ENCODE results near the gene GJB4. TPM values are rescaled to one million over a fixed set of nuclear protein-coding genes. Genes with fewer than 3 reads are reported as not detected.

The GJB4 gene
- polyA plus RNA-seq, 1 of the 3 experiments (the other 2 are of a cell fraction), result not detected

DNA sequence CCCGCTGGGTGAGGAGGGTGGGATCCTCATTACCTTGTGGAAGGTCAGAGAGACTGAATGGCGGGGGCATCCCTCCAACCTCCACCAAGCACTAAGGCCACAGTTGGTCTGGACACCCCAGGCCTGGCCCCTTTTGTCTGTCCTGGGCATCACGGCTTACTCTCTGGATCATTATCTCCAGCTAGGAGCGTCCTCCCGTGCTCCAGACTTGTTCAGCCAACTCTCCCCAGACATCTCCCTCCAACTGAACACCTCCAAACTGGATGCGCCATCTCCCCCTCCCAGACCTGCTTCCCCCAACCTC is 11.9 kb upstream of the GJB4 start:
- no peaks in the 10 kb centered on the region; a peak in 1 of 4 replicates for H3K4me1 ChIP-seq (ENCODE audit: control insufficient read depth in 1 of 2, insufficient read depth in 2 of 2, low read depth in 1 of 2, low read length in 1 of 2)
- H3K9me3 ChIP-seq, result no peaks in the 10 kb centered on the region
- no peaks in the 10 kb centered on the region for H3K9me2 ChIP-seq
- POLR2A ChIA-PET, result no interaction called here
- H2AFZ ChIP-seq (ENCODE audit: low read depth), result no peak overlapping the region
- no peak overlapping the region for H3K9ac ChIP-seq
- H3K4me3 ChIP-seq (ENCODE audit: low read depth in 2 of 2, low read length in 1 of 2), result no peak overlapping the region
- no peak overlapping the region for H3K4me2 ChIP-seq
- H3F3A ChIP-seq (replicated peaks; ENCODE audit: insufficient read depth), result no peaks in the 10 kb centered on the region
- WGBS (ENCODE audit: low lambda C conversion rate), result 58% methylated on average over 6 of the region's 6 CpGs
- H4K20me1 ChIP-seq (ENCODE audit: insufficient read depth), result no peaks in the 10 kb centered on the region
- CTCF ChIA-PET, result interaction anchor here (0.7 to 1.2 kb wide), 2 partner anchors 105 to 1113 kb away, joined by 3 read pairs; no protein-coding TSS in a partner anchor
- H3K79me2 ChIP-seq (ENCODE audit: insufficient read depth), result no peaks in the 10 kb centered on the region
- DNase-seq, result no peak
- no peaks in the 10 kb centered on the region for H3K27me3 ChIP-seq (ENCODE audit: insufficient read depth)
- TF ChIP-seq YY1 (IDR thresholded peaks at IDR 0.05; ENCODE audit: low read depth), result no peak
- no peak for TF ChIP-seq CTCF (IDR thresholded peaks at IDR 0.05)
- no peak for TF ChIP-seq TCF12 (IDR thresholded peaks at IDR 0.05)
- no peak for TF ChIP-seq RXRA (IDR thresholded peaks at IDR 0.05; ENCODE audit: borderline replicate concordance, low read depth)
- no peak for TF ChIP-seq SMC3 (IDR thresholded peaks at IDR 0.05; ENCODE audit: low read depth, low read length)
- TF ChIP-seq RCOR1 (IDR thresholded peaks at IDR 0.05; ENCODE audit: low read length), result no peak
- TF ChIP-seq POLR2AphosphoS5 (IDR thresholded peaks at IDR 0.05; ENCODE audit: low read depth, low read length), result no peak
- TF ChIP-seq, protein P1, sequence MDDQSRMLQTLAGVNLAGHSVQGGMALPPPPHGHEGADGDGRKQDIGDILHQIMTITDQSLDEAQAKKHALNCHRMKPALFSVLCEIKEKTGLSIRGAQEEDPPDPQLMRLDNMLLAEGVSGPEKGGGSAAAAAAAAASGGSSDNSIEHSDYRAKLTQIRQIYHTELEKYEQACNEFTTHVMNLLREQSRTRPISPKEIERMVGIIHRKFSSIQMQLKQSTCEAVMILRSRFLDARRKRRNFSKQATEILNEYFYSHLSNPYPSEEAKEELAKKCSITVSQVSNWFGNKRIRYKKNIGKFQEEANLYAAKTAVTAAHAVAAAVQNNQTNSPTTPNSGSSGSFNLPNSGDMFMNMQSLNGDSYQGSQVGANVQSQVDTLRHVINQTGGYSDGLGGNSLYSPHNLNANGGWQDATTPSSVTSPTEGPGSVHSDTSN (IDR thresholded peaks at IDR 0.05), result no peak
- no peak for TF ChIP-seq ELF1 (IDR thresholded peaks at IDR 0.05)
- no peak for TF ChIP-seq JUND (IDR thresholded peaks at IDR 0.05)
- TF ChIP-seq TEAD4 (IDR thresholded peaks at IDR 0.05; ENCODE audit: borderline replicate concordance, insufficient read depth), result no peak
- no peak for TF ChIP-seq RFX5 (IDR thresholded peaks at IDR 0.05; ENCODE audit: low read length)
- no peak for TF ChIP-seq RAD21 (IDR thresholded peaks at IDR 0.05; ENCODE audit: low read length)
- no peak for TF ChIP-seq NRF1 (IDR thresholded peaks at IDR 0.05; ENCODE audit: low read depth, low read length)
- no peak for TF ChIP-seq FOXM1 (IDR thresholded peaks at IDR 0.05; ENCODE audit: low read depth)
- TF ChIP-seq, protein P2, sequence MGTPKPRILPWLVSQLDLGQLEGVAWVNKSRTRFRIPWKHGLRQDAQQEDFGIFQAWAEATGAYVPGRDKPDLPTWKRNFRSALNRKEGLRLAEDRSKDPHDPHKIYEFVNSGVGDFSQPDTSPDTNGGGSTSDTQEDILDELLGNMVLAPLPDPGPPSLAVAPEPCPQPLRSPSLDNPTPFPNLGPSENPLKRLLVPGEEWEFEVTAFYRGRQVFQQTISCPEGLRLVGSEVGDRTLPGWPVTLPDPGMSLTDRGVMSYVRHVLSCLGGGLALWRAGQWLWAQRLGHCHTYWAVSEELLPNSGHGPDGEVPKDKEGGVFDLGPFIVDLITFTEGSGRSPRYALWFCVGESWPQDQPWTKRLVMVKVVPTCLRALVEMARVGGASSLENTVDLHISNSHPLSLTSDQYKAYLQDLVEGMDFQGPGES (IDR thresholded peaks at IDR 0.05; ENCODE audit: low read depth, low read length), result no peak
- no peak for TF ChIP-seq EZH2phosphoT487 (IDR thresholded peaks at IDR 0.05; ENCODE audit: borderline replicate concordance, low read depth)
- H3K36me3 ChIP-seq (replicated peaks in 1 of 2; ENCODE audit: control insufficient read depth in 1 of 2, insufficient read depth in 2 of 2, low read length in 1 of 2), result no peaks in the 10 kb centered on the region
- no peak overlapping the region for H3K27ac ChIP-seq (ENCODE audit: low read depth in 2 of 2, low read length in 1 of 2)

DNA sequence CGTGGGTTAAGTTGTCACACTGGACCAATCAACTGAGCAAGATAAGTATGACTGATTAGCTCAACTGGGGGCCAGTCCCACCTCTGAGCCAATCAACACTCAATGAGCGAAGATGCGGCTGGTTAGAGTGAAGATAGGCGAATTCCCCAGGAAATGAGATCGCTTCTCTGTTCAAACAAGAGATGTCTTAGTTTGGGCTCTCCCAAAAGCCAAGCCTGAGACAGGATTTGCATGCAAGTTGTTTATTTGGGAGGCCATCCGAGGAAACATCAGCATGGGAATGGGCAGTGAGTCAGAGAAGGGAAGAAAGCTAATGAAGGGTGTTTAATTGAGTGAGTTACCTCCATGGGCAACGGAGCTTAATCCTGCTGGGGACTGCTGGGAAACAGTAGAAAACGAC is 9.5 kb upstream of the GJB4 start:
- no peaks in the 10 kb centered on the region; a peak in 1 of 4 replicates for H3K4me1 ChIP-seq (ENCODE audit: control insufficient read depth in 1 of 2, insufficient read depth in 2 of 2, low read depth in 1 of 2, low read length in 1 of 2)
- H2AFZ ChIP-seq (ENCODE audit: low read depth), result no peak overlapping the region
- H3K9me3 ChIP-seq, result no peaks in the 10 kb centered on the region
- H3K79me2 ChIP-seq (ENCODE audit: insufficient read depth), result no peaks in the 10 kb centered on the region
- ChIA-PET CTCF (interaction anchor here (1.0 to 6.2 kb wide), 3 partner anchors 7 to 103 kb away, joined by 3 to 57 read pairs (median 7); no protein-coding TSS in a partner anchor), POLR2A (no interaction called here)
- H3F3A ChIP-seq (replicated peaks; ENCODE audit: insufficient read depth), result no peaks in the 10 kb centered on the region
- no peaks in the 10 kb centered on the region for H3K27me3 ChIP-seq (ENCODE audit: insufficient read depth)
- H3K9me2 ChIP-seq, result no peaks in the 10 kb centered on the region
- TF ChIP-seq, protein P2 (IDR thresholded peaks at IDR 0.05; ENCODE audit: low read depth, low read length), result no peak
- no peak for TF ChIP-seq MEF2A (IDR thresholded peaks at IDR 0.05; ENCODE audit: borderline replicate concordance, low read depth)
- TF ChIP-seq FOXM1 (IDR thresholded peaks at IDR 0.05; ENCODE audit: low read depth), result no peak
- no peak for TF ChIP-seq ELF1 (IDR thresholded peaks at IDR 0.05)
- no peak for TF ChIP-seq RCOR1 (IDR thresholded peaks at IDR 0.05; ENCODE audit: low read length)
- no peak for TF ChIP-seq TCF12 (IDR thresholded peaks at IDR 0.05)
- no peak for TF ChIP-seq FOSL2 (IDR thresholded peaks at IDR 0.05; ENCODE audit: borderline replicate concordance, low read depth)
- TF ChIP-seq POLR2AphosphoS5 (IDR thresholded peaks at IDR 0.05; ENCODE audit: low read depth, low read length), result no peak
- TF ChIP-seq SIN3A (IDR thresholded peaks at IDR 0.05; ENCODE audit: borderline replicate concordance, low read depth, low read length), result no peak
- TF ChIP-seq NRF1 (IDR thresholded peaks at IDR 0.05; ENCODE audit: low read depth, low read length), result no peak
- no peak for TF ChIP-seq TEAD4 (IDR thresholded peaks at IDR 0.05; ENCODE audit: borderline replicate concordance, insufficient read depth)
- TF ChIP-seq, protein P1 (IDR thresholded peaks at IDR 0.05), result no peak
- H3K27ac ChIP-seq (ENCODE audit: low read depth in 2 of 2, low read length in 1 of 2), result no peak overlapping the region
- H4K20me1 ChIP-seq (ENCODE audit: insufficient read depth), result no peaks in the 10 kb centered on the region
- H3K9ac ChIP-seq, result no peak overlapping the region
- no peak for DNase-seq
- no peaks in the 10 kb centered on the region for H3K36me3 ChIP-seq (replicated peaks in 1 of 2; ENCODE audit: control insufficient read depth in 1 of 2, insufficient read depth in 2 of 2, low read length in 1 of 2)
- 37% methylated on average over 8 of the region's 8 CpGs for WGBS (ENCODE audit: low lambda C conversion rate)
- H3K4me3 ChIP-seq (ENCODE audit: low read depth in 2 of 2, low read length in 1 of 2), result no peak overlapping the region
- H3K4me2 ChIP-seq, result no peak overlapping the region
